ENCODE measurements around the gene ZNF132. TPM values are rescaled to one million over a fixed set of nuclear protein-coding genes. Genes with fewer than 3 reads are reported as not detected.

The ZNF132 gene
- total RNA-seq, 2 donors from 2014 or later: 3.4 to 5.9 TPM

- Histone ChIP-seq H3K27me3 (no peaks in the 10 kb centered on the region), H3K4me3 (peak overlapping the region; percentile 2 to 13), H3K9me3 (no peaks in the 10 kb centered on the region), H3K27ac (no peak overlapping the region), H3K4me1 (peaks cover 23% of the 10 kb centered on the region), H3K36me3 (replicated peaks in 1 of 2; ENCODE audit: insufficient read depth in 1 of 2, low read depth in 2 of 2) (no peaks in the 10 kb centered on the region)
- DNase-seq (no peak), ATAC-seq (no peak)
- no peak for TF ChIP-seq CTCF (IDR thresholded peaks at IDR 0.05)
- TF ChIP-seq POLR2A (IDR thresholded peaks at IDR 0.05): no peak
- 40 to 58% methylated on average over 14 to 18 of the region's 18 CpGs for WGBS, 2 donors
- intact Hi-C loops (cut with DNase I): no loop called here
Measured at GRCh38 chr19:58400316-58400915, 39.5 kb downstream of the ZNF132 start.

GRCh38 chr19:58399903-58400302 is 40.0 kb downstream of the ZNF132 start:
- no peak overlapping the region for H3K4me3 ChIP-seq
- no peaks in the 10 kb centered on the region for H3K36me3 ChIP-seq (replicated peaks in 1 of 2; ENCODE audit: insufficient read depth in 1 of 2, low read depth in 2 of 2)
- 96% methylated on average over 3 of the region's 3 CpGs; no CpG with 5 or more reads in 1 of the 2 donors for WGBS, 2 donors
- H3K27me3 ChIP-seq: no peaks in the 10 kb centered on the region
- DNase-seq (no peak), ATAC-seq (no peak)
- peaks cover 26% of the 10 kb centered on the region for H3K4me1 ChIP-seq
- intact Hi-C loops (cut with DNase I): no loop called here
- no peaks in the 10 kb centered on the region for H3K9me3 ChIP-seq
- TF ChIP-seq POLR2A (IDR thresholded peaks at IDR 0.05) (no peak), CTCF (IDR thresholded peaks at IDR 0.05) (no peak)
- no peak overlapping the region for H3K27ac ChIP-seq

GRCh38 chr19:58398545-58398944 is 41.4 kb downstream of the ZNF132 start:
- 90 to 96% methylated on average over 6 of the region's 6 CpGs for WGBS, 2 donors
- ATAC-seq (no peak), DNase-seq (no peak)
- TF ChIP-seq CTCF (IDR thresholded peaks at IDR 0.05): no peak
- no peak for TF ChIP-seq POLR2A (IDR thresholded peaks at IDR 0.05)
- H3K9me3 ChIP-seq: no peaks in the 10 kb centered on the region
- peaks cover 26% of the 10 kb centered on the region for H3K4me1 ChIP-seq
- no peak overlapping the region for H3K27ac ChIP-seq
- no peak overlapping the region for H3K4me3 ChIP-seq
- H3K27me3 ChIP-seq: no peaks in the 10 kb centered on the region
- intact Hi-C loops (cut with DNase I): no loop called here
- peaks cover 7 to 10% of the 10 kb centered on the region in 2 donors for H3K36me3 ChIP-seq (replicated peaks in 1 of 2; ENCODE audit: insufficient read depth in 1 of 2, low read depth in 2 of 2)

GRCh38 chr19:58398087-58398486 is 41.9 kb downstream of the ZNF132 start:
- ATAC-seq: no peak
- H3K27ac ChIP-seq: no peak overlapping the region
- no peaks in the 10 kb centered on the region for H3K9me3 ChIP-seq
- no peaks in the 10 kb centered on the region for H3K27me3 ChIP-seq
- H3K4me1 ChIP-seq: peaks cover 26% of the 10 kb centered on the region
- no peak overlapping the region for H3K4me3 ChIP-seq
- TF ChIP-seq POLR2A (IDR thresholded peaks at IDR 0.05): no peak
- no peak for TF ChIP-seq CTCF (IDR thresholded peaks at IDR 0.05)
- DNase-seq: no peak
- intact Hi-C loops (cut with DNase I): no loop called here
- H3K36me3 ChIP-seq (replicated peaks in 1 of 2; ENCODE audit: insufficient read depth in 1 of 2, low read depth in 2 of 2): peaks cover 12 to 13% of the 10 kb centered on the region in 2 donors
- 74 to 79% methylated on average over 4 of the region's 4 CpGs for WGBS, 2 donors

GRCh38 chr19:58397533-58398037 is 42.4 kb downstream of the ZNF132 start:
- TF ChIP-seq POLR2A (IDR thresholded peaks at IDR 0.05) (no peak), CTCF (IDR thresholded peaks at IDR 0.05) (no peak)
- Histone ChIP-seq H3K4me3 (no peak overlapping the region), H3K27me3 (no peaks in the 10 kb centered on the region), H3K27ac (no peak overlapping the region), H3K36me3 (replicated peaks in 1 of 2; ENCODE audit: insufficient read depth in 1 of 2, low read depth in 2 of 2) (peaks cover 17% of the 10 kb centered on the region in 2 donors), H3K9me3 (no peaks in the 10 kb centered on the region), H3K4me1 (peaks cover 26% of the 10 kb centered on the region)
- DNase-seq: no peak
- WGBS, 2 donors: 58 to 82% methylated on average over 3 to 6 of the region's 7 CpGs
- intact Hi-C loops (cut with DNase I): no loop called here
- ATAC-seq: no peak

Data from body of pancreas (tissue), 4 donors.